Upper lobe of left lung (tissue), 6 donors: ENCODE data around the gene TBC1D24. TPM values are rescaled to one million over a fixed set of nuclear protein-coding genes. Genes with fewer than 3 reads are reported as not detected.

ENCODE experiments used
- ATAC-seq, 2 donors: fragments of 200-7000 bp; cut with Tn5 transposase; one replicate each; pipeline ENCODE4 v1.9.1; 2022; ENCODE audit warnings: mild to moderate bottlenecking in 2 of 2, moderate library complexity in 2 of 2; ENCODE audit not compliant: low FRiP score in 2 of 2
- DNase-seq, 2 donors: peaks; one replicate each; pipeline ENCODE4 v3.0.0-alpha.2; 2019 to 2020
- H3K27ac ChIP-seq, 4 donors: fragments of 200-600 bp; sonication (generic); one replicate each; pipeline ENCODE4 v1.5.1; 2016 to 2019
- H3K27me3 ChIP-seq, 4 donors: fragments of 200-600 bp; sonication (generic); one replicate each; pipeline ENCODE4 v1.5.1; 2017 to 2019
- H3K36me3 ChIP-seq, 4 donors: fragments of 200-600 bp; sonication (generic); one replicate each; pipeline ENCODE4 v1.5.1; 2016 to 2019
- H3K4me1 ChIP-seq, 4 donors: fragments of 200-600 bp; sonication (generic); one replicate each; pipeline ENCODE4 v1.5.1; 2018 to 2019
- H3K4me3 ChIP-seq, 4 donors: fragments of 200-600 bp; sonication (generic); one replicate each; pipeline ENCODE4 v1.5.1; 2017 to 2019; ENCODE audit warnings: mild to moderate bottlenecking in 2 of 4, moderate library complexity in 1 of 4
- H3K9me3 ChIP-seq, 4 donors: fragments of 200-600 bp; sonication (generic); one replicate each; pipeline ENCODE4 v1.5.1; 2018 to 2019
- EP300 ChIP-seq, 4 donors: sonication (generic); formaldehyde crosslinking; IDR thresholded peaks; one replicate each; pipeline ENCODE4 v1.5.1; 2017; ENCODE audit warnings: antibody characterized with exemption in 4 of 4, control low read depth in 2 of 4
- POLR2A ChIP-seq, 4 donors: fragments of 450-650 bp; IDR thresholded peaks; one replicate each; pipeline ENCODE4 v1.5.1; 2016 to 2017; ENCODE audit warnings: antibody characterized with exemption in 4 of 4, mild to moderate bottlenecking in 2 of 4
- POLR2AphosphoS5 ChIP-seq, 2 donors: sonication (generic); formaldehyde crosslinking; IDR thresholded peaks; one replicate each; pipeline ENCODE4 v1.5.1; 2017; ENCODE audit warnings: antibody characterized with exemption in 2 of 2
- WGBS, 2 donors: methylation state at CpG; one replicate each; pipeline ENCODE4 v1.1.5; 2017 to 2018; 5-methylcytosine and 5-hydroxymethylcytosine counted together
- total RNA-seq, 6 donors: library from RNA; depleted of rRNA in 4 of 6; stranded (reverse); fragments of >200 nt in 4 of 6; gene quantifications; one replicate each; pipeline versions ENCODE4 v1.1.0 to v1.2.1, GENCODE V29; 2016 to 2021
- TF ChIP-seq, protein P1 (sequence below), 6 experiments: fragments of 450-650 bp in 4 of 6; fragments of 200-600 bp in 2 of 6; sonication (generic) in 2 of 6; IDR thresholded peaks; one replicate each; pipeline ENCODE4 v1.5.1; 2016 to 2019; ENCODE audit warnings: antibody characterized with exemption in 6 of 6
- donor health status: DM: no; HTN: no; CAD: no; lungs with moderate emphysema.
- donor health status: DM: no; HTN: yes; CAD: no; lungs with severe emphysema.

The TBC1D24 gene
- total RNA-seq: 10 to 100 TPM; 25.9 to 49.6 (median 37.2) TPM

DNA sequence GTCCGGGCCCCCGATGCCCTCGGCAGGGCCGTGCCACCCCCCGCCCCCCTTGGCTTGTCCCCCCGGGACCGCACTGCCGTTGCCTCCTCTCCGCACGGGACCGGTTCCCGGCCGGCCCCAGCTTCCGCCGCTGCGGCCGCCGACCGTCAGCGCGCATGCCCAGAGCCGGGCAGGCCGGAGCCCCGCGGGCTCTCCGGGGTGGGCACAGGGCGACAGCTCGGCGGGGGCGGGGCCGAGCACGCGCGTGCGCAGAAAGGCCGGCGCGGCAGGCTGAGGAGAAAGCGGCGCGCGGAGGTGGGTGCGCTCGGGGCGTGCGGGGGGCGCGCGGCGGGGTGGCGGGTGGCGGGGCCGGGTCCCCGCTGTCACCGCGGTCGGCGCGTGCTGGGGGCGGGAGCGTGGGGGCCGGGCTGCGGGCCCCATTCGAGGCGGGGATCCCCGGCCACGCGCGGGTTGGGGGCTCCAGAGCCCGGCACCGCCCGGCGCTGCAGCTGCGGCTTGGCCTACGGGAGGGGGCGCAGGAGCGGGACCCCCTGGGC lies at the start of gene TBC1D24:
TSS of gene TBC1D24 (plus strand) at position 251 of the 536 bp plus-strand sequence. CDS start 21,022 bp downstream, outside the sequence.
- Histone ChIP-seq H3K4me1 (peaks cover 39 to 80% (median 50%) of the 10 kb centered on the region in 4 donors), H3K27me3 (peaks cover 4 to 32% (median 19%) of the 10 kb centered on the region in 4 donors), H3K36me3 (no peaks in the 10 kb centered on the region), H3K27ac (peak within 1 kb of the TSS; percentile 89 to 93 (median 90)), H3K4me3 (peak within 1 kb of the TSS; percentile 71 to 98 (median 84)), H3K9me3 (no peaks in the 10 kb centered on the region)
- ATAC-seq: peak; percentile 84 to 94
- TF ChIP-seq POLR2AphosphoS5 (IDR thresholded peaks at IDR 0.05) (peak; percentile 49 to 73), EP300 (IDR thresholded peaks at IDR 0.05) (no peak), POLR2A (IDR thresholded peaks at IDR 0.05) (peak in 2 of 4 donors; percentile 35 to 82)
- TF ChIP-seq, protein P1, sequence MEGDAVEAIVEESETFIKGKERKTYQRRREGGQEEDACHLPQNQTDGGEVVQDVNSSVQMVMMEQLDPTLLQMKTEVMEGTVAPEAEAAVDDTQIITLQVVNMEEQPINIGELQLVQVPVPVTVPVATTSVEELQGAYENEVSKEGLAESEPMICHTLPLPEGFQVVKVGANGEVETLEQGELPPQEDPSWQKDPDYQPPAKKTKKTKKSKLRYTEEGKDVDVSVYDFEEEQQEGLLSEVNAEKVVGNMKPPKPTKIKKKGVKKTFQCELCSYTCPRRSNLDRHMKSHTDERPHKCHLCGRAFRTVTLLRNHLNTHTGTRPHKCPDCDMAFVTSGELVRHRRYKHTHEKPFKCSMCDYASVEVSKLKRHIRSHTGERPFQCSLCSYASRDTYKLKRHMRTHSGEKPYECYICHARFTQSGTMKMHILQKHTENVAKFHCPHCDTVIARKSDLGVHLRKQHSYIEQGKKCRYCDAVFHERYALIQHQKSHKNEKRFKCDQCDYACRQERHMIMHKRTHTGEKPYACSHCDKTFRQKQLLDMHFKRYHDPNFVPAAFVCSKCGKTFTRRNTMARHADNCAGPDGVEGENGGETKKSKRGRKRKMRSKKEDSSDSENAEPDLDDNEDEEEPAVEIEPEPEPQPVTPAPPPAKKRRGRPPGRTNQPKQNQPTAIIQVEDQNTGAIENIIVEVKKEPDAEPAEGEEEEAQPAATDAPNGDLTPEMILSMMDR (IDR thresholded peaks at IDR 0.05): no peak
- 0% methylated on average over 3 to 10 of the region's 77 CpGs for WGBS, 2 donors
- DNase-seq: peak; percentile 89 to 98

DNA sequence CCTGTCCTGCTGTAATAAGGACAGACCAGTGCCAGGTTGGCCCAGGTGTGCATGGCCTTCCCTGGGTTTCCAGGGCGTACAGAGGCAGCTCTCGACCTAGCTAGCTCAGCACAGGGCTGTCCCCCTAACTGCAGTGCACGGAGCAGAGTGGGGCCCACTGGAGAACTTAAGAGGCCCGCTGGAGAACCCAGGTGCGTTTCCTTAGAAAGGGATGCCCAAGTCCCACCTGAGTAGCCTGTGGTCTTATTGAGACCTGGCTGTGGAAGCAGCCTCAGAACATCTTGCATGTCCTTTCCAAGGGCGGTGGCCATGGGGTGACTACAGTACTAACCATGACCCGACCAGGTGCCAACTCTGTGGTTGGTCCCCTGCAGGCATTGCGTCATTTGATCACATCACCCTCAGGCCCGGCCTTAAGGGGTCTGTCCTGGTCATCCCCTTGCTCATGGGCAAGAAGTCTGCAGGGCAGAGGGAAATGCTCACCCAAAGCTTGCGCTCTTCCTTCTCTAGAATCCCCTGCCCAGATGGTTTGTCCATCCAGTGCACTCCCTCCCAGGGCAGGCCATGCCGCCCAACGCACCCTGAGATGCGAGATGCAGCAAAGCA lies 49.0 kb upstream of the TBC1D24 start:
- H3K36me3 ChIP-seq: no peaks in the 10 kb centered on the region
- peaks cover 7 to 35% (median 20%) of the 10 kb centered on the region in 4 donors for H3K4me1 ChIP-seq
- WGBS, 2 donors: 90 to 95% methylated on average over 5 to 13 of the region's 13 CpGs
- no peak overlapping the region for H3K4me3 ChIP-seq
- H3K27me3 ChIP-seq: no peaks in the 10 kb centered on the region
- no peak for TF ChIP-seq POLR2AphosphoS5 (IDR thresholded peaks at IDR 0.05)
- no peak for TF ChIP-seq EP300 (IDR thresholded peaks at IDR 0.05)
- no peak for TF ChIP-seq POLR2A (IDR thresholded peaks at IDR 0.05)
- TF ChIP-seq, protein P1 (IDR thresholded peaks at IDR 0.05): no peak
- ATAC-seq: no peak
- no peak overlapping the region for H3K27ac ChIP-seq
- DNase-seq: no peak
- H3K9me3 ChIP-seq: no peaks in the 10 kb centered on the region

DNA sequence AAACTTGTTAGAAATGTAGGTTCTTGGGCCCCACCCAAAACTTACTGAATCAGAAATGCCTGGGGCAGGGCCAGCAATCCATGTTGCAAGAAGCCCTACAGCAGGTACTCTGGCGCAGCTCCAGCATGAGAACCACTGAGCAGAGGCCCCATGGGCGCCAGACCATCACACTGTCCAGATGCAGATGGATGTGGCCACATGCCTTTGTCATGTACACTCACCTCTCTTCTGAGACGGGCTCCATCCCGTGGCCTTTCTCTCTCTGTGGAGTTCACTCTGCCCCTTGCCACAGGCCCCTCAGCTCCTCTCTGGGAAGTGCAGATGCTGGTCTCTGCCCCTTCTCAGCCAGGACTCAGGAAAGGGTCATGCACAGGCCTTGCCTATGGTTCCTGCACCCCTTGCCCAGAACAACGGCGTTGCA lies 48.0 kb upstream of the TBC1D24 start:
- H3K9me3 ChIP-seq: no peaks in the 10 kb centered on the region
- no peaks in the 10 kb centered on the region for H3K27me3 ChIP-seq
- H3K36me3 ChIP-seq: peaks cover 0 to under 1% (median 0%) of the 10 kb centered on the region in 4 donors
- WGBS, 2 donors: 69 to 89% methylated on average over 6 of the region's 6 CpGs
- no peak overlapping the region for H3K4me3 ChIP-seq
- H3K27ac ChIP-seq: no peak overlapping the region
- peaks cover 7 to 35% (median 20%) of the 10 kb centered on the region in 4 donors for H3K4me1 ChIP-seq
- ATAC-seq: no peak
- DNase-seq: peak in 1 of 2 donors; percentile 74
- TF ChIP-seq POLR2A (IDR thresholded peaks at IDR 0.05) (no peak), EP300 (IDR thresholded peaks at IDR 0.05) (no peak), POLR2AphosphoS5 (IDR thresholded peaks at IDR 0.05) (no peak)
- TF ChIP-seq, protein P1 (IDR thresholded peaks at IDR 0.05): no peak

DNA sequence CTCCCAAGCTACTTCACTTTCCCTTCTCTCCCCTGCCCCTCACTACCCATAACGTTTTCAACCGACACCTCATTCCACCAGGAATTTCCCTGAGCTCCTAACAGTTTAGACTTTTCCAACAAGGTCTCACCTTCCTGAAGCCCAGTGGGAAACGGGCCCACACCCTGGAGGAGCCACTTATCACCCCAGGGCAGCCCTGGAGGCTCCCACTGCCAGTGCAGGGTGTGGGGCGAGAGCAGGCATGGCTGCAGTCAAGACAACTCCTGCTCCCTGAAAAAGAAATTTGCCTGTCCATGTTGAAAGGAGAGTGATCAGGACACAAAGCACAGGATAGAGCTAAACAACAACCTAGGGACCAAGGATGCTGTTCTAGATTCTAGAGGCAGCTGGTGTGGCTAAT lies 47.4 kb upstream of the TBC1D24 start:
- ATAC-seq: no peak
- H3K36me3 ChIP-seq: peaks cover 0 to 7% (median 2%) of the 10 kb centered on the region in 4 donors
- TF ChIP-seq POLR2AphosphoS5 (IDR thresholded peaks at IDR 0.05): no peak
- TF ChIP-seq EP300 (IDR thresholded peaks at IDR 0.05): no peak
- TF ChIP-seq POLR2A (IDR thresholded peaks at IDR 0.05): no peak
- TF ChIP-seq, protein P1 (IDR thresholded peaks at IDR 0.05): no peak
- no peaks in the 10 kb centered on the region for H3K9me3 ChIP-seq
- H3K27ac ChIP-seq: no peak overlapping the region
- peaks cover 7 to 35% (median 20%) of the 10 kb centered on the region in 4 donors for H3K4me1 ChIP-seq
- DNase-seq: no peak
- H3K4me3 ChIP-seq: no peak overlapping the region
- no peaks in the 10 kb centered on the region for H3K27me3 ChIP-seq
- 84 to 85% methylated on average over 4 of the region's 4 CpGs for WGBS, 2 donors
